Heart right ventricle (tissue), 16 donors: ENCODE results near the gene AP5Z1. TPM values are rescaled to one million over a fixed set of nuclear protein-coding genes. Genes with fewer than 3 reads are reported as not detected.
A peak's percentile ranks its signal among the peaks of the same experiment; 100 is the strongest.

Experiments used
- ATAC-seq, 8 donors: fragments of 200-7000 bp; cut with Tn5 transposase; one replicate each; pipeline ENCODE4 v1.9.1; 2020; ENCODE audit warnings: mild to moderate bottlenecking in 8 of 8, moderate library complexity in 8 of 8, moderate number of reproducible peaks in 1 of 8
- DNase-seq, 2 donors: peaks; one replicate each; pipeline ENCODE4 v3.0.0-alpha.2; 2020
- H3K27ac ChIP-seq, 10 donors: fragments of 200-600 bp; sonication (generic) in 2 of 10; one replicate each; pipeline versions ENCODE4 v1.5.0 to v1.8.0; 2020 to 2022; ENCODE audit warnings: mild to moderate bottlenecking in 3 of 10
- H3K27me3 ChIP-seq, 7 donors: fragments of 200-600 bp; one replicate each; pipeline ENCODE4 v1.8.0; 2021 to 2022; ENCODE audit warnings: mild to moderate bottlenecking in 2 of 7
- H3K36me3 ChIP-seq, 9 donors: fragments of 200-600 bp; sonication (generic) in 1 of 9; one replicate each; pipeline versions ENCODE4 v1.5.0 to v1.8.0; 2020 to 2022; ENCODE audit warnings: mild to moderate bottlenecking in 2 of 9
- H3K4me1 ChIP-seq, 9 donors: fragments of 200-600 bp; sonication (generic) in 1 of 9; one replicate each; pipeline versions ENCODE4 v1.5.0 to v1.8.0; 2020 to 2022; ENCODE audit warnings: mild to moderate bottlenecking in 4 of 9
- H3K4me3 ChIP-seq, 10 donors: fragments of 200-600 bp; sonication (generic) in 2 of 10; one replicate each; pipeline versions ENCODE4 v1.5.0 to v1.8.0; 2020 to 2022; ENCODE audit warnings: mild to moderate bottlenecking in 7 of 10, moderate library complexity in 2 of 10
- H3K9me3 ChIP-seq, 11 donors: fragments of 200-600 bp in 10 of 11; sonication (generic) in 2 of 11; one replicate each; pipeline versions ENCODE4 v1.5.0 to v1.8.0; 2013 to 2022; ENCODE audit warnings: mild to moderate bottlenecking in 2 of 11, control low read depth in 1 of 11, moderate library complexity in 1 of 11
- WGBS, 2 donors: extraction: QIAGEN DNeasy Blood & Tissue Kit; methylation state at CpG; one replicate each; pipeline ENCODE4 v1.1.7; 2013; ENCODE audit warnings: inconsistent platforms in 1 of 2; 5-methylcytosine and 5-hydroxymethylcytosine counted together
- intact Hi-C, 10 donors: fragments of 100-400 bp; cut with DNase I; formaldehyde crosslinking; loops; one replicate each; pipeline versions ENCODE4 v1.11.1 to v1.14.2; 2022
- polyA plus RNA-seq, 2 donors: library from polyadenylated mRNA; stranded (reverse); fragments of 200-250 nt; gene quantifications; one replicate each; pipeline ENCODE4 v1.2.3, GENCODE V29; 2013
- total RNA-seq, 10 donors: library from RNA; stranded (reverse); fragmentation: NEBNext Ultra II Directional in 3 of 10; extraction: Animal tissue kit (Norgen Biotek cat#: 25700) in 3 of 10; gene quantifications; one replicate each; pipeline versions ENCODE4 v1.2.1 to v1.2.4, GENCODE V29; 2021 to 2023
- TF ChIP-seq, protein P1 (sequence below), 9 donors: fragments of 200-600 bp; sonication (generic) in 2 of 9; IDR thresholded peaks; one replicate each; pipeline versions ENCODE4 v1.5.0 to v1.8.0; 2021 to 2022; ENCODE audit warnings: antibody characterized with exemption in 9 of 9, mild to moderate bottlenecking in 5 of 9, moderate library complexity in 1 of 9
- donor health status: Arrhythmogenic right ventricular cardiomyopathy.
- donor health status: ischemic (EF 13 %, LVEDD 7.1; RV severe dilation, severe dysfunction).
- donor health status: healthy with polysubstance abuse.
- donor health status: DM: no; HTN: yes; CAD: no.
- donor health status: DM: no; HTN: no; CAD: no.
- donor health status: ischemic (EF 25% LVEDD 6.9; RV normal size, moderate dysfunction).
- donor health status: ischemic (EF 25% LVEDD 5.7; RV mildly dilated, moderate dysfunction).
- donor health status: healthy.
- donor health status: DM: yes; HTN: yes; CAD: no.
- donor health status: Ischemic cardiomyopathy.
- donor health status: ischemic (EF 35%, LVEDD 5.7; RV mildly dilated, moderate dysfunction).
- donor health status: nonischemic (EF 11% LVEDD 7.7; RV severe dilation, severe dysfunction).
- donor health status: DM: yes; HTN: yes; CAD: no.
- donor health status: PGD.
- donor health status: ischemic (EF 29% LVEDD 5.4; RV normal size, mild dysfunction).
- donor health status: nonischemic (EF 23%, LVEDD 6.1; RV moderate dilation, normal function).

Gene AP5Z1
- total and polyA plus RNA-seq, 12 donors = 8.5 to 30.9 (median 12.7) TPM

DNA sequence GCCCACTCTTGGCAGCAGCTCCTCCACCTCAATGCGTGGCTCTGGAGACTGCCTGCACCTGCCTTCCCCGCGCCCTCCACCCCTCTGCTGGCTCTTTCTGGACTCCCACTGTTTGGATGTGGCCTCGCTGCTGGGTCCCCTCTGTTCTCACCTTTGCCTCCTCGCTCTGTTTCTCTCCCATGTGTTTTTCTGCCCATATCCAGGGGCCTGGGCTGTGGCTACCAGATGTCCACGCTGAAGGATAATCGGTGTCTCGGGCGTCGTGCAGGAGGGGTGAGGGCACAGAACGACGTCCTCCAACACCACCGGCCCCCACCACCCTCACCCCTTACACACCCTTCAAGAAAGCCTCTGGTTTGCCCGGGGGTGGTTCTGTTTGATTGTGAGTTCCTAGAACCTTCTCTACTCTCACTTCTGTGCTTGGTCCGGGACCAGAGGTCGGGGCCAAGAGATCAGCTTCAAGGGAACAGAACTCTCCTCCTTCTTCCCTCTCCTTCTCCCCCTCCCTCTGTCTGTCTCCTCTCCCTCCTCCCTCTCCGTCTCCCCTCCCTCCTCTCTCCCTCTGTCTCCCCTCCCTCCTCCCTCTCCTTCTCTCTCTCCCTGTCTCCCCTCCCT lies 31.7 kb downstream of the AP5Z1 start:
- DNase-seq (no peak), ATAC-seq (peak in 7 of 8 donors; percentile 22 to 70 (median 43))
- intact Hi-C loops = loop anchor here in 1 of 10 donors (10.0 kb wide), 1 partner anchor 278 kb away; no protein-coding TSS in a partner anchor
- peak overlapping the region in 4 of 10 donors; percentile 22 to 48 (median 28) for H3K27ac ChIP-seq
- WGBS, 2 donors = 69 to 77% methylated on average over 17 of the region's 17 CpGs
- peaks cover 0 to 15% (median 0%) of the 10 kb centered on the region in 9 donors for H3K36me3 ChIP-seq
- TF ChIP-seq, protein P1, sequence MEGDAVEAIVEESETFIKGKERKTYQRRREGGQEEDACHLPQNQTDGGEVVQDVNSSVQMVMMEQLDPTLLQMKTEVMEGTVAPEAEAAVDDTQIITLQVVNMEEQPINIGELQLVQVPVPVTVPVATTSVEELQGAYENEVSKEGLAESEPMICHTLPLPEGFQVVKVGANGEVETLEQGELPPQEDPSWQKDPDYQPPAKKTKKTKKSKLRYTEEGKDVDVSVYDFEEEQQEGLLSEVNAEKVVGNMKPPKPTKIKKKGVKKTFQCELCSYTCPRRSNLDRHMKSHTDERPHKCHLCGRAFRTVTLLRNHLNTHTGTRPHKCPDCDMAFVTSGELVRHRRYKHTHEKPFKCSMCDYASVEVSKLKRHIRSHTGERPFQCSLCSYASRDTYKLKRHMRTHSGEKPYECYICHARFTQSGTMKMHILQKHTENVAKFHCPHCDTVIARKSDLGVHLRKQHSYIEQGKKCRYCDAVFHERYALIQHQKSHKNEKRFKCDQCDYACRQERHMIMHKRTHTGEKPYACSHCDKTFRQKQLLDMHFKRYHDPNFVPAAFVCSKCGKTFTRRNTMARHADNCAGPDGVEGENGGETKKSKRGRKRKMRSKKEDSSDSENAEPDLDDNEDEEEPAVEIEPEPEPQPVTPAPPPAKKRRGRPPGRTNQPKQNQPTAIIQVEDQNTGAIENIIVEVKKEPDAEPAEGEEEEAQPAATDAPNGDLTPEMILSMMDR (IDR thresholded peaks at IDR 0.05) = no peak
- peaks cover 0 to 20% (median 0%) of the 10 kb centered on the region in 7 donors for H3K27me3 ChIP-seq
- H3K4me1 ChIP-seq = peaks cover 0 to 12% (median 0%) of the 10 kb centered on the region in 9 donors
- no peak overlapping the region for H3K4me3 ChIP-seq
- no peaks in the 10 kb centered on the region for H3K9me3 ChIP-seq

DNA sequence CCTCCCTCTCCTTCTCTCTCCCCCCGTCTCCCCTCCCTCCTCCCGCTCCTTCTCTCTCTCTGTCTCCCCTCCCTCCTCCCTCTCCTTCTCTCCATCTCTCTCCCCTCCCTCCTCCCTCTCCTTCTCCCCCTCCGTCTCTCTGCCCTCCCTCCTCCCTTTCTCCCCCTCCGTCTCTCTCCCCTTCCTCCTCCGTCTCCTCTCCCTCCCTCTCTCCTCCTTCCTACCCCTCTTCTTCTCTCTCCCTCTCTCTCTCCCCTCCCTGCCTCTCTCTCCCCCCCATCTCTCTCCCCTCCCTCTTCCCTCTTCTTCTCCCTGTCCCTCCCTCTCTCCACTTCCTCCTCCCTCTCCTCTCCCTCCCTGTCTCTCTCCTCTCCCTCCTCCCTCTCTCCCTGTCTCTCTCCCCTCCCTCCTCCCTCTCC lies 32.2 kb downstream of the AP5Z1 start:
- peak overlapping the region in 3 of 10 donors; percentile 25 to 64 (median 50) for H3K27ac ChIP-seq
- peaks cover 0 to 15% (median 0%) of the 10 kb centered on the region in 9 donors for H3K36me3 ChIP-seq
- 50 to 56% methylated on average over 5 of the region's 5 CpGs for WGBS, 2 donors
- intact Hi-C loops = loop anchor here in 1 of 10 donors (10.0 kb wide), 1 partner anchor 277 kb away; no protein-coding TSS in a partner anchor
- TF ChIP-seq, protein P1 (IDR thresholded peaks at IDR 0.05) = no peak
- H3K27me3 ChIP-seq = peaks cover 0 to 20% (median 0%) of the 10 kb centered on the region in 7 donors
- no peak for DNase-seq
- no peak overlapping the region for H3K4me3 ChIP-seq
- peaks cover 0 to 12% (median 0%) of the 10 kb centered on the region in 9 donors for H3K4me1 ChIP-seq
- ATAC-seq = peak in 7 of 8 donors; percentile 30 to 61 (median 37)
- H3K9me3 ChIP-seq = peaks cover 0 to 3% (median 0%) of the 10 kb centered on the region in 11 donors

DNA sequence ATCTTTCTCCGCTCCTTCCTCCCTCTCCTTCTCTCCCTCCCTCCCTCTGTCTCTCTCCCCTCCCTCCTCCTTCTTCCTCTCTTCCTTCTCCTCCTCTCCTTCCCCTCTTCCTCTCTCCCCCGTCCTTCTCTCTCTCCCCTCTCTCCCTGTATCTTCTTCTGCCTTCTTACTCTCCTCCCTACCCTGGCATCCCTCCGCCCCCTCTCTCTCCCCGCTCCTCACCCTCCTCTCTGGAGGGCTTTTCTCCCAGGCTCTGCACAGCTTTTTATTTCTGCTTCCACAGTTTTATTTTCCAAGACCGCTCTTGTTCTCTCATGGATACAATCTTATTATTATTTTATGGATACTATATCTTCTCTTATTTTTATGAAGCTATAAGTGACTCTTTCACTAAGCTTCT lies 32.6 kb downstream of the AP5Z1 start:
- 65% methylated on average over 5 of the region's 5 CpGs for WGBS, 2 donors
- Histone ChIP-seq H3K27ac (peak overlapping the region in 4 of 10 donors; percentile 44 to 64 (median 50)), H3K4me3 (no peak overlapping the region), H3K4me1 (peaks cover 0 to 12% (median 0%) of the 10 kb centered on the region in 9 donors), H3K27me3 (peaks cover 0 to 20% (median 0%) of the 10 kb centered on the region in 7 donors), H3K36me3 (peaks cover 0 to 15% (median 0%) of the 10 kb centered on the region in 9 donors), H3K9me3 (peaks cover 0 to 4% (median 0%) of the 10 kb centered on the region in 11 donors)
- DNase-seq (no peak), ATAC-seq (peak in 2 of 8 donors; percentile 4 to 5)
- TF ChIP-seq, protein P1 (IDR thresholded peaks at IDR 0.05) = no peak
- intact Hi-C loops = loop anchor here in 1 of 10 donors (10.0 kb wide), 1 partner anchor 277 kb away; no protein-coding TSS in a partner anchor

DNA sequence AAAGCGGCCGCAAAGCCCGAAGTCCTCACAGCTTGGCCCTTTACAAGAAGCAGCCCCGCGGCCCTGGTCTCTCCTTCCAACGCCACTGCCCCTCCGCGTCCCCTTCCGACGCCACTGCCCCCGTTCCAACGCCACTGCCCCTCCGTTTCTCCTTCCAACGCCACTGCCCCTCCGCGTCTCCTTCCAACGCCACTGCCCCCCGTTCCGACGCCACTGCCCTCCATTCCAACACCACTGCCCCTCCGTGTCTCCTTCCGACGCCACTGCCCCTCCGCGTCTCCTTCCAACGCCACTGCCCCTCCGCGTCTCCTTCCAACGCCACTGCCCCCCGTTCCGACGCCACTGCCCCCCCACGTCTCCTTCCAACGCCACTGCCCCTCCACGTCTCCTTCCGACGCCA lies 33.1 kb downstream of the AP5Z1 start:
- whole genome bisulfite sequencing, 2 donors = 86 to 89% methylated on average over 35 to 37 of the region's 37 CpGs
- peaks cover 0 to 4% (median 0%) of the 10 kb centered on the region in 11 donors for H3K9me3 ChIP-seq
- TF ChIP-seq, protein P1 (IDR thresholded peaks at IDR 0.05) = no peak
- H3K27me3 ChIP-seq = peaks cover 0 to 20% (median 0%) of the 10 kb centered on the region in 7 donors
- H3K4me1 ChIP-seq = peaks cover 0 to 12% (median 0%) of the 10 kb centered on the region in 9 donors
- peaks cover 0 to 16% (median 0%) of the 10 kb centered on the region in 9 donors for H3K36me3 ChIP-seq
- no peak for ATAC-seq
- peak overlapping the region in 4 of 10 donors; percentile 44 to 64 (median 50) for H3K27ac ChIP-seq
- intact Hi-C loops = loop anchor here in 1 of 10 donors (10.0 kb wide), 1 partner anchor 276 kb away; no protein-coding TSS in a partner anchor
- no peak for DNase-seq
- H3K4me3 ChIP-seq = no peak overlapping the region
